H1 (cell line): ENCODE measurements around the gene ZNF358.

Experiments
- CBX8 ChIP-seq: fragments of 300-800, 300-1000 bp; sonication (generic); IDR thresholded peaks from 2 replicates; pipeline ENCODE4 v1.7.1; 2016; ENCODE audit warnings: low read depth, low read length, borderline replicate concordance
- CEBPB ChIP-seq: IDR thresholded peaks from 2 replicates; pipeline ENCODE4 v1.6.1; 2012; ENCODE audit warnings: low read depth, low read length
- CHD2 ChIP-seq: IDR thresholded peaks from 2 replicates; pipeline ENCODE4 v1.6.1; 2012; ENCODE audit warnings: low read length, improper control_type of control experiment
- CTCF ChIP-seq, 3 experiments: IDR thresholded peaks; 1 replicate in 2 of 3; 2 replicates in 1 of 3; pipeline versions ENCODE4 v1.5.1 to v1.6.1; 2011; ENCODE audit warnings: low read length in 3 of 3, mild to moderate bottlenecking in 3 of 3, inconsistent platforms in 2 of 3, low read depth in 1 of 3, moderate library complexity in 1 of 3; ENCODE audit not compliant: insufficient read depth in 1 of 3; ENCODE audit errors: control extremely low read depth in 1 of 3
- EZH2 ChIP-seq: fragments of 200-600 bp; sonication (generic); IDR thresholded peaks from 2 replicates; pipeline ENCODE4 v1.7.1; 2012; ENCODE audit warnings: low read depth, mild to moderate bottlenecking, moderate library complexity, low read length, inconsistent platforms; ENCODE audit not compliant: severe bottlenecking
- GABPA ChIP-seq: IDR thresholded peaks from 2 replicates; pipeline ENCODE4 v1.6.1; 2011; ENCODE audit warnings: mild to moderate bottlenecking, low read length, moderate library complexity, borderline replicate concordance; ENCODE audit not compliant: insufficient read depth
- MAFK ChIP-seq: IDR thresholded peaks from 2 replicates; pipeline ENCODE4 v1.6.1; 2012; ENCODE audit warnings: low read depth, mild to moderate bottlenecking, improper control_type of control experiment, low read length
- RFX5 ChIP-seq: IDR thresholded peaks from 2 replicates; pipeline ENCODE4 v1.6.1; 2011; ENCODE audit warnings: low read depth, low read length, improper control_type of control experiment, borderline replicate concordance
- RXRA ChIP-seq: IDR thresholded peaks from 2 replicates; pipeline ENCODE4 v1.6.1; 2011; ENCODE audit warnings: low read depth, mild to moderate bottlenecking, low read length, moderate library complexity; ENCODE audit not compliant: insufficient read depth
- SIN3A ChIP-seq, 2 experiments: IDR thresholded peaks in 1 of 2; conservative IDR thresholded peaks in 1 of 2; 2 replicates each; pipeline ENCODE4 v1.6.1; 2011 to 2012; ENCODE audit warnings: low read length in 2 of 2, improper control_type of control experiment in 1 of 2, low read depth in 1 of 2, mild to moderate bottlenecking in 1 of 2
- SP2 ChIP-seq: IDR thresholded peaks from 2 replicates; pipeline ENCODE4 v1.6.1; 2012; ENCODE audit warnings: mild to moderate bottlenecking, low read length, inconsistent platforms

GRCh38 chr19:7492558-7492957 is 23.3 kb upstream of the ZNF358 start:
- TF ChIP-seq CEBPB (no peak), CTCF (IDR thresholded peaks at IDR 0.05; ENCODE audit: control extremely low read depth in 1 of 3, insufficient read depth in 1 of 3, low read depth in 1 of 3, low read length in 3 of 3) (no peak), GABPA (no peak), CHD2 (no peak), MAFK (no peak), CBX8 (no peak), RXRA (no peak), SIN3A (conservative IDR thresholded peaks at IDR 0.05 in 1 of 2, IDR thresholded peaks at IDR 0.05 in 1 of 2; ENCODE audit: low read depth in 1 of 2, low read length in 2 of 2) (no peak), RFX5 (no peak), EZH2 (no peak), SP2 (no peak)
